Spleen (tissue), 7 donors: ENCODE results near the gene SLC25A26.

Source experiments
- CTCF ChIP-seq, 11 experiments: fragments of 200-600 bp in 7 of 11; fragments of 450-650 bp in 4 of 11; sonication (generic) in 4 of 11; IDR thresholded peaks in 8 of 11; conservative IDR thresholded peaks in 3 of 11; 1 replicate in 7 of 11; 2 replicates in 4 of 11; pipeline versions ENCODE4 v1.4.0 to v1.8.0; 2016 to 2021; ENCODE audit warnings: antibody characterized with exemption in 11 of 11, inconsistent platforms in 4 of 11, mild to moderate bottlenecking in 1 of 11
- POLR2A ChIP-seq, 3 donors: fragments of 450-650 bp; IDR thresholded peaks; one replicate each; pipeline ENCODE4 v1.5.1; 2017; ENCODE audit warnings: antibody characterized with exemption in 3 of 3, mild to moderate bottlenecking in 1 of 3
- donor health status: DM: no; HTN: no; CAD: no; lungs with moderate emphysema.
- donor health status: DM: no; HTN: no; CAD: no.
- donor health status: DM: no; HTN: no; CAD: no.

- no peak for TF ChIP-seq POLR2A (IDR thresholded peaks at IDR 0.05)
- TF ChIP-seq CTCF (IDR thresholded peaks at IDR 0.05 in 8 of 11, conservative IDR thresholded peaks at IDR 0.05 in 3 of 11) = no peak
Observed at GRCh38 chr3:66410976-66411375, 190.2 kb downstream of the SLC25A26 start.
